HCT116 (cell line): ENCODE measurements around the gene DCHS1. TPM values are rescaled to one million over a fixed set of nuclear protein-coding genes. Genes with fewer than 3 reads are reported as not detected.

ENCODE experiments used
- ATAC-seq: fragments of 200-7000 bp; cut with Tn5 transposase; 2 replicates; pipeline ENCODE4 v1.9.1; 2020; ENCODE audit warnings: mild to moderate bottlenecking, moderate library complexity
- BruUV-seq: library from RNA; stranded (reverse); fragments of 400-500 nt; replicated peaks from 2 replicates; lab custom pipeline; 2021; lab: Mats Ljungman, UMichigan
- CTCF ChIA-PET: fragments of 300-600 bp; sonication (Branson Sonifier 250); formaldehyde crosslinking; loops from one replicate; lab custom pipeline; 2021; ENCODE audit warnings: antibody characterized with exemption; lab: Charles Lee
- POLR2A ChIA-PET: fragments of 300-600, 350-600 bp; sonication (Branson Sonifier 250); formaldehyde crosslinking; loops from one replicate; lab custom pipeline; 2021; ENCODE audit warnings: antibody characterized with exemption; lab: Charles Lee
- RAD21 ChIA-PET, 2 experiments: fragments of 300-600 bp; sonication (Branson Sonifier 250); formaldehyde crosslinking; loops; one replicate each; lab custom pipeline; 2023; ENCODE audit warnings: low total read pairs in 2 of 2; ENCODE audit not compliant: uncharacterized antibody in 2 of 2, unreplicated experiment in 2 of 2, low non-redundant PET in 1 of 2; lab: Charles Lee
- DNase-seq: peaks from one replicate; pipeline ENCODE4 v3.0.0-alpha.2; 2010; ENCODE audit warnings: low read depth, low spot score
- H2AFZ ChIP-seq: fragments of 200-600 bp; shearing (Covaris generic), sonication (generic); 2 replicates; pipeline ENCODE4 v1.6.1; 2017; ENCODE audit warnings: low read depth, mixed run types, mixed read lengths, antibody characterized with exemption, low read length; ENCODE audit not compliant: poor library complexity, severe bottlenecking
- H3K27ac ChIP-seq: 2 replicates; pipeline ENCODE4 v1.5.1; 2012; ENCODE audit warnings: low read depth, low read length
- H3K27me3 ChIP-seq: fragments of 200-600 bp; sonication (generic); 2 replicates; pipeline ENCODE4 v1.6.1; 2016; ENCODE audit warnings: mixed run types, low read length, mixed read lengths; ENCODE audit not compliant: insufficient read depth
- H3K36me3 ChIP-seq, 2 experiments: fragments of 200-500 bp in 1 of 2; fragments of 200-600 bp in 1 of 2; sonication (Bioruptor generic) in 1 of 2; sonication (generic) in 1 of 2; 2 replicates each; pipeline versions ENCODE4 v1.5.1 to v1.6.1; 2014 to 2016; ENCODE audit warnings: low read length in 2 of 2, inconsistent platforms in 1 of 2, mixed read lengths in 1 of 2, mixed run types in 1 of 2; ENCODE audit not compliant: insufficient read depth in 2 of 2, control insufficient read depth in 1 of 2
- H3K4me1 ChIP-seq, 2 experiments: fragments of 200-600 bp in 1 of 2; sonication (generic) in 1 of 2; 2 replicates each; pipeline versions ENCODE4 v1.5.1 to v1.6.1; 2012 to 2017; ENCODE audit warnings: low read length in 2 of 2, inconsistent platforms in 1 of 2, mild to moderate bottlenecking in 1 of 2, mixed read lengths in 1 of 2, mixed run types in 1 of 2, moderate library complexity in 1 of 2; ENCODE audit not compliant: insufficient read depth in 2 of 2, control insufficient read depth in 1 of 2
- H3K4me2 ChIP-seq: fragments of 200-600 bp; sonication (generic); 2 replicates; pipeline ENCODE4 v1.6.1; 2017; ENCODE audit warnings: mixed run types, low read length, mixed read lengths
- H3K4me3 ChIP-seq, 2 experiments: fragments of 200-600 bp in 1 of 2; sonication (generic) in 1 of 2; replicated peaks in 1 of 2; 2 replicates each; pipeline ENCODE4 v1.5.1; 2011 to 2016; ENCODE audit warnings: low read length in 2 of 2, control low read depth in 1 of 2, low read depth in 1 of 2, mild to moderate bottlenecking in 1 of 2, mixed read lengths in 1 of 2, mixed run types in 1 of 2
- H3K79me2 ChIP-seq: fragments of 200-600 bp; sonication (generic); 2 replicates; pipeline ENCODE4 v1.6.1; 2017; ENCODE audit warnings: mild to moderate bottlenecking, mixed run types, low read length, moderate library complexity, mixed read lengths; ENCODE audit not compliant: insufficient read depth
- H3K9ac ChIP-seq: fragments of 200-600 bp; sonication (generic); 2 replicates; pipeline ENCODE4 v1.6.1; 2016; ENCODE audit warnings: low read length, mixed read lengths
- H3K9me2 ChIP-seq: fragments of 200-600 bp; sonication (generic), shearing (Covaris generic); 2 replicates; pipeline ENCODE4 v1.6.1; 2017; ENCODE audit warnings: mixed run types, mild to moderate bottlenecking, moderate library complexity; ENCODE audit not compliant: insufficient read depth
- H3K9me3 ChIP-seq, 2 experiments: fragments of 200-500 bp in 1 of 2; fragments of 200-600 bp in 1 of 2; sonication (Bioruptor generic) in 1 of 2; sonication (generic) in 1 of 2; 2 replicates each; pipeline ENCODE4 v1.6.1; 2014 to 2017; ENCODE audit warnings: low read length in 2 of 2, mixed read lengths in 2 of 2, inconsistent platforms in 1 of 2, low read depth in 1 of 2, mild to moderate bottlenecking in 1 of 2, mixed run types in 1 of 2, moderate library complexity in 1 of 2; ENCODE audit not compliant: control insufficient read depth in 1 of 2, insufficient read depth in 1 of 2
- H4K20me1 ChIP-seq: fragments of 200-600 bp; sonication (generic), shearing (Covaris generic); 2 replicates; pipeline ENCODE4 v1.6.1; 2017; ENCODE audit warnings: mixed run types, mild to moderate bottlenecking, moderate library complexity; ENCODE audit not compliant: insufficient read depth
- CBX3 ChIP-seq: IDR thresholded peaks from 2 replicates; pipeline ENCODE4 v1.6.1; 2012; ENCODE audit warnings: low read depth
- EZH2 ChIP-seq: fragments of 200-600 bp; sonication (generic); IDR thresholded peaks from 2 replicates; pipeline ENCODE4 v1.6.1; 2017; ENCODE audit warnings: antibody characterized with exemption, mixed run types
- MAX ChIP-seq: IDR thresholded peaks from 2 replicates; pipeline ENCODE4 v1.6.1; 2012
- POLR2A ChIP-seq: IDR thresholded peaks from 2 replicates; pipeline ENCODE4 v1.7.0; 2011; ENCODE audit warnings: borderline replicate concordance; ENCODE audit not compliant: insufficient read depth, insufficient read length; ENCODE audit errors: extremely low read depth
- POLR2AphosphoS5 ChIP-seq: IDR thresholded peaks from 2 replicates; pipeline ENCODE4 v1.6.1; 2011; ENCODE audit warnings: mild to moderate bottlenecking, low read depth, low read length, moderate library complexity
- RAD21 ChIP-seq: IDR thresholded peaks from 2 replicates; pipeline ENCODE4 v1.6.1; 2012; ENCODE audit warnings: low read depth, mild to moderate bottlenecking
- SIN3A ChIP-seq: IDR thresholded peaks from 2 replicates; pipeline ENCODE4 v1.6.1; 2012; ENCODE audit warnings: low read depth
- YY1 ChIP-seq: IDR thresholded peaks from 2 replicates; pipeline ENCODE4 v1.6.1; 2011; ENCODE audit warnings: low read length, low read depth, moderate library complexity, mild to moderate bottlenecking; ENCODE audit not compliant: insufficient replicate concordance; ENCODE audit errors: extremely low read depth
- intact Hi-C: fragments of 100-400 bp; cut with micrococcal nuclease; formaldehyde crosslinking; loops from 2 replicates; pipeline ENCODE4 v1.10.0; 2022
- total RNA-seq: library from RNA; stranded (reverse); gene quantifications from one replicate; pipeline ENCODE4 v1.2.1, GENCODE V29; 2021; ENCODE audit not compliant: unreplicated experiment
- TF ChIP-seq, protein P1 (sequence below): IDR thresholded peaks from 2 replicates; pipeline ENCODE4 v1.6.1; 2012; ENCODE audit warnings: low read depth

Gene DCHS1
- total RNA-seq, 1 experiment from 2014 or later: 0.30 TPM

- TF ChIP-seq, protein P1, sequence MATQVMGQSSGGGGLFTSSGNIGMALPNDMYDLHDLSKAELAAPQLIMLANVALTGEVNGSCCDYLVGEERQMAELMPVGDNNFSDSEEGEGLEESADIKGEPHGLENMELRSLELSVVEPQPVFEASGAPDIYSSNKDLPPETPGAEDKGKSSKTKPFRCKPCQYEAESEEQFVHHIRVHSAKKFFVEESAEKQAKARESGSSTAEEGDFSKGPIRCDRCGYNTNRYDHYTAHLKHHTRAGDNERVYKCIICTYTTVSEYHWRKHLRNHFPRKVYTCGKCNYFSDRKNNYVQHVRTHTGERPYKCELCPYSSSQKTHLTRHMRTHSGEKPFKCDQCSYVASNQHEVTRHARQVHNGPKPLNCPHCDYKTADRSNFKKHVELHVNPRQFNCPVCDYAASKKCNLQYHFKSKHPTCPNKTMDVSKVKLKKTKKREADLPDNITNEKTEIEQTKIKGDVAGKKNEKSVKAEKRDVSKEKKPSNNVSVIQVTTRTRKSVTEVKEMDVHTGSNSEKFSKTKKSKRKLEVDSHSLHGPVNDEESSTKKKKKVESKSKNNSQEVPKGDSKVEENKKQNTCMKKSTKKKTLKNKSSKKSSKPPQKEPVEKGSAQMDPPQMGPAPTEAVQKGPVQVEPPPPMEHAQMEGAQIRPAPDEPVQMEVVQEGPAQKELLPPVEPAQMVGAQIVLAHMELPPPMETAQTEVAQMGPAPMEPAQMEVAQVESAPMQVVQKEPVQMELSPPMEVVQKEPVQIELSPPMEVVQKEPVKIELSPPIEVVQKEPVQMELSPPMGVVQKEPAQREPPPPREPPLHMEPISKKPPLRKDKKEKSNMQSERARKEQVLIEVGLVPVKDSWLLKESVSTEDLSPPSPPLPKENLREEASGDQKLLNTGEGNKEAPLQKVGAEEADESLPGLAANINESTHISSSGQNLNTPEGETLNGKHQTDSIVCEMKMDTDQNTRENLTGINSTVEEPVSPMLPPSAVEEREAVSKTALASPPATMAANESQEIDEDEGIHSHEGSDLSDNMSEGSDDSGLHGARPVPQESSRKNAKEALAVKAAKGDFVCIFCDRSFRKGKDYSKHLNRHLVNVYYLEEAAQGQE: no peak
- no peak for TF ChIP-seq MAX
Observed at GRCh38 chr11:6655020-6655789, 404 bp downstream of the DCHS1 start (continued).

- H3K4me3 ChIP-seq: no peak overlapping the region
- H3K9me2 ChIP-seq: no peaks in the 10 kb centered on the region
- no peak overlapping the region for H3K9ac ChIP-seq
- no peak overlapping the region for H3K4me2 ChIP-seq
- ATAC-seq: no peak
- H3K9me3 ChIP-seq: no peaks in the 10 kb centered on the region
- no peaks in the 10 kb centered on the region for H3K79me2 ChIP-seq
- RAD21 ChIA-PET: no interaction called here
- H3K4me1 ChIP-seq: peaks cover 0 to 7% of the 10 kb centered on the region in 2 experiments; a peak in 2 of 4 replicates
- intact Hi-C loops: no loop called here
- BruUV-seq: no TSS peak
- CTCF ChIA-PET: no interaction called here
- DNase-seq: no peak
- no peak overlapping the region for H2AFZ ChIP-seq
- POLR2A ChIA-PET: no interaction called here
- TF ChIP-seq EZH2 (no peak), YY1 (no peak), POLR2AphosphoS5 (no peak), POLR2A (no peak), RAD21 (no peak), CBX3 (no peak), SIN3A (no peak)
- peaks cover 28% of the 10 kb centered on the region; the same call in 1 of the 2 replicates for H3K27me3 ChIP-seq
- H3K27ac ChIP-seq: no peak overlapping the region
- no peaks in the 10 kb centered on the region for H4K20me1 ChIP-seq
- no peaks in the 10 kb centered on the region for H3K36me3 ChIP-seq
Observed at GRCh38 chr11:6654281-6655019, 1.2 kb downstream of the DCHS1 start.
